ENCODE data around the gene HOMER2.

HOMER2 gene

DNA sequence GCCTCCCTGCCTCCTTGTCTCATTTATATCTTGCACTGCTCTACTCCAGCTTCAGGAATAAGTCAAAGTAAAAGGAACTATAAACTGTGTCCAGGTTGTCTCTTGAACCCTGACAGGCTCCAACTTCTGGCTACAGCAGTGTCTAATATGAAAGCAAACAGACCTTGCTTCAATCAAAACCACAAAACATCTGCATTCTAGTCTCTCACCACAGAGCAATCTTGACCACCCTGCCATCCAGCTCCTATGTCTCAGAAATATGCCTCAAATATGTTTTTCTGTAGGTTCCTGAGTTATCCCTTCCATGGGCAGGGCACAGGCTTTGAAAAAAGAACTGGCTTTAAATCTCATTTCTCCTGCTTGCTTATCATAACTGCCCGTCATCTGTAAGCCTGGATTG is 20.5 kb upstream of the HOMER2 start:
- no peak for TF ChIP-seq CTCF (IDR thresholded peaks at IDR 0.05; ENCODE audit: low read depth, low read length)
- H3K4me3 ChIP-seq (ENCODE audit: low read depth, low read length), result no peak overlapping the region

- TF ChIP-seq CTCF (IDR thresholded peaks at IDR 0.05; ENCODE audit: low read depth, low read length), result no peak
These were observed 18.9 kb upstream of the HOMER2 start for GRCh38 chr15:82971218-82971984.

GRCh38 chr15:82970696-82971095 is 18.2 kb upstream of the HOMER2 start:
- no peak overlapping the region for H3K4me3 ChIP-seq (ENCODE audit: low read depth, low read length)
- no peak for TF ChIP-seq CTCF (IDR thresholded peaks at IDR 0.05; ENCODE audit: low read depth, low read length)

More at GRCh38 chr15:82971218-82971984, 18.9 kb upstream of the HOMER2 start:
- no peak overlapping the region for H3K4me3 ChIP-seq (ENCODE audit: low read depth, low read length)

DNA sequence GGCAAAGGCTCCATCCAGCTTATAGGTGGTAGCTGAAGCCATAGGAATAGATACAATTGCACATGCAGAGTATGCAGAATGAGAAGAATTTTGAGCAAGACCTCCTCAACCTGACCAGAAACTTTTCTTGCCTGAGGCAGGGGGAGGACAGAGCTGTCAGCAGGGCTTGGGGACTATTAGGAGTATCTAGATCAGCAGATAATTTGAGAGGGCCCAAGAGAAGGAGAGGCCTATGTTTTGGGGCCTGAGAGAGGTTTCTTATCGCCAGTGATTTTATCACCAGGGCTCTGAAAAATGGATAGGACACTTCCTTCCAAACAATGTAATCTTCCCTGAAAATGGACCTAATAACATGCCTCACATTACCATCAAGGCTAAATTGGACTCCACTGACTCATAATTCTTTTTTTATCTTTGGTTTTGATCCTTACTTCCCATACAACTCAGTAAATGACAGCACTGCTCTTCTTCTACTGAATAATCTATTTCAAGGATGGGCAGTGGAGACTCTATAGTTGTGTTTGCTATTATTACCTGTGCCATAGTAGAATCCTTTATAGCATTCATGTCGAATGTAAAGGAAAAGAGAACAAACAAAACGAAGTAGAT is 17.7 kb upstream of the HOMER2 start:
- TF ChIP-seq CTCF (IDR thresholded peaks at IDR 0.05; ENCODE audit: low read depth, low read length), result no peak

GRCh38 chr15:82969353-82969752 is 16.8 kb upstream of the HOMER2 start:
- no peak for TF ChIP-seq CTCF (IDR thresholded peaks at IDR 0.05; ENCODE audit: low read depth, low read length)
- no peak overlapping the region for H3K4me3 ChIP-seq (ENCODE audit: low read depth, low read length)

More for the DNA sequence above, 17.7 kb upstream of the HOMER2 start:
- H3K4me3 ChIP-seq (ENCODE audit: low read depth, low read length), result no peak overlapping the region

- no peak overlapping the region for H3K4me3 ChIP-seq (ENCODE audit: low read depth, low read length)
- TF ChIP-seq CTCF (IDR thresholded peaks at IDR 0.05; ENCODE audit: low read depth, low read length), result no peak
These were observed 15.5 kb upstream of the HOMER2 start for GRCh38 chr15:82968066-82968465.

GRCh38 chr15:82966671-82967071 is 14.2 kb upstream of the HOMER2 start:
- no peak for TF ChIP-seq CTCF (IDR thresholded peaks at IDR 0.05; ENCODE audit: low read depth, low read length)
- H3K4me3 ChIP-seq (ENCODE audit: low read depth, low read length), result no peak overlapping the region
